HG02642 (cell line): Measurements from ENCODE around the gene KPNA1.
"Not testable (repeated sequence)": the region's sequence is repeated elsewhere in the genome, so short reads cannot be mapped to it uniquely, and the experiment has no call there.

ENCODE experiments used
- ATAC-seq: cut with Tn5 transposase; IDR thresholded peaks from one replicate; pipeline ENCODE4 v1.9.1; 2021; ENCODE audit warnings: mild to moderate bottlenecking; ENCODE audit not compliant: unreplicated experiment, poor library complexity

Gene KPNA1

GRCh38 chr3:122488262-122488973 lies 26.3 kb downstream of the KPNA1 start:
- no peak for ATAC-seq

- ATAC-seq: no peak
These were observed 29.8 kb downstream of the KPNA1 start for GRCh38 chr3:122484985-122485384.

GRCh38 chr3:122481390-122481789 lies 33.3 kb downstream of the KPNA1 start:
- no peak for ATAC-seq

DNA sequence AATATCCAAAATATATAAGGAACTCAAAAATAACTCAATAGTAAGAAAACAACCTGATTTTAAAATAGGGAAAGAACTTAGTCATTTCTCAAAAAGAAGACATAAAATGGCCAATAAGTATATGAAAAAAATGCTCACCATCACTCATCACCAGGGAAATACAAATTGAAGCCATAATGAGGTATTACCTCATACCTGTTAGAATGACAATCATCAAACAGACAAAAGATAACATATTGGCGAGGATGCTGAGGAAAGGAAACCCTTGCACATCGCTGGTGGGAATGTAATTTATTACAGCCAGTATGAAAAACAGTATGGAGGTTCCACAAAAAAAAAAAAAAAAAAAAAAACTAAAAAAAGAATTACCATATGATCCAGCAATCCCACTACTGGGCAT lies 38.2 kb downstream of the KPNA1 start:
- ATAC-seq: no peak

GRCh38 chr3:122475316-122475715 lies 39.4 kb downstream of the KPNA1 start:
- ATAC-seq: no peak

- ATAC-seq: no peak
These were observed 45.1 kb downstream of the KPNA1 start for GRCh38 chr3:122469659-122470058.

DNA sequence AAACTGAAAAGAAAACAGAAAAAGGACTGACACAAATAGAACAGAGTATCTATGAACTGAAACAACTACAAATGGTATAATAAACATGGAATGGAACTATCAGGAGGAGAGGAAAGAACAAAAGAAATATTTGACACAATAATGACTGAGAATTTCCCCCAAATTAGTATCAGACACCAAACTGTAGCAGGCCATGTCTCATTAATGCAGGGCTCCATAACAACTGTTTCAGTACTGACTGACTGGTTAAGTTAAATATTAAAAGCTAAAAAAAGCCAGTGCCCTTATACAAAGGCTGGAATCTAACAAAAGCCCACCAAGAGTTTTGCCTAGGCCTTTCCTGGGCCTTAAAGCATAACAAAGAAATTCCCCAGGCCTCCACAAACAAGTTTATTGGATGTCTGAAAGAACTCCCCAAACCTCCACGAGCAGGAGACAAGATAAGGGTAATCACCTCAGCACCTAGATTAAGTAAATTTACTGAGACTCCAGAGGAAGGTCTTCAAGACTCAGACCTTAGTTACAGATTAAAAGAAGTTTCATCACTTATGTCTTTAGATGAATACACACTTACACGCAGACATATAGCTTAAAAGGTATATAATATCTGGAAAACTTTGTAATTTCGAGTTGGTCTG lies 45.7 kb downstream of the KPNA1 start:
- peak; percentile 67 for ATAC-seq

DNA sequence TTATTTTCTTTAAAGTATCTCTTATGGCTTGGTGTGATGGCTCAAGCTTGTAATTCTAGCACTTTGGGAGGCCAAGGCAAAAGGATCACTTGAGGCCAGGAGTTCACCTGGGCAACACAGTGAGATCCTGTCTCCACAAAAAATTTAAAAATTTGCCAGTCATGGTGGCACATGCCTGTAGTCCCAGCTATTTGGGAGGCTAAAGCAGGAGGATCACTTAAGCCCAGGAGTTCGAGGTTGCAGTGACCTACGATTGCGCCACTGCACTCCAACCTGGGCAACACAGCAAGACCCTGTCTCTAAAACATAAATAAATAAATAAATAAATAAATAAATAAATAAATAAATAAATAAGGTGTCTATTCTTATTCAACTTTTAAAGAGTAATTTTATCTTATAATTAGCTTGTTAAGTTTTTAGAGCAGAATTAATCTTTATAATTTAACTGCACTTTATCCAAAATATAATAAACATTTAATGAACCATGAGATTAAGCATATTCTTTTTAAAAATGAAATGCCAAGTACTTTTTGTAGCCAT lies 48.0 kb downstream of the KPNA1 start:
- ATAC-seq: no peak

GRCh38 chr3:122464659-122465058 lies 50.1 kb downstream of the KPNA1 start:
- no peak for ATAC-seq

DNA sequence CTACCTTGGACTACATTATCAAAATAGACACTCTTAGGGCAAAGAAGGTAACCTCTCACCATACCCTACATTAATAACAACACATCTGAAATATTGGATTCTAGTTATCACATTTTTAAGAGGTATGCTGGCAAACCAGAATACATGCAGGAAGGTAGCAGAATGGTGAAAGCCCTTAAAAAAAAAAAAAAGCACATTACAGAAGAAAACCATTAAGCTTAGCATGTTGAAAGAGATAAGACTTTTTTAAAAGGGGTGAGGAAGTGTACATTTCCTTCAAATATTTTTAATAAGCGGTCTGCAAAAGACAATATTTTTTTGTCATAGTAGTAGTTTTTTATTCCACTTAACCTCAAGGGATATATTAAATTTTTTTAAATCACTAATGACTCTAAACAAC lies 52.3 kb downstream of the KPNA1 start:
- ATAC-seq: no peak

- ATAC-seq: no peak
These were observed 52.9 kb downstream of the KPNA1 start for GRCh38 chr3:122461806-122462205.

DNA sequence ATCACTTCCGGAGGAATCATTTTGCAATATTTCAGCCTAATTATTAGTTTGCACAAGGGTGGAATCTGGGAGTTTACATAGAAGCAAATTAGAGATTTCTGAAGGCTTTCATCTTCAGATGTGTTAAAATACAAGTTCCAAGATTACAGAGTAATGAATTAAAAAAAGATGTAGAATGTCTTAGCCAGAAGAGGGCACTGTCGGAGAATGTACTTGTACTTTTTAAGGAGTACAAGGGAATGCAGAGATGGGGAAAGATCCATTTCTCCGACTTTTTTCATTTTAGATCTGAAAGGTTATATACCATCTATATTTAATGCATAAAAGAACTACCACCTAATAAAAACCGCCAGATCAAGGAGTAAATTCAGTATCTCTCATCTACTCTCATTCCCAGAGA lies 55.7 kb downstream of the KPNA1 start:
- ATAC-seq: no peak

DNA sequence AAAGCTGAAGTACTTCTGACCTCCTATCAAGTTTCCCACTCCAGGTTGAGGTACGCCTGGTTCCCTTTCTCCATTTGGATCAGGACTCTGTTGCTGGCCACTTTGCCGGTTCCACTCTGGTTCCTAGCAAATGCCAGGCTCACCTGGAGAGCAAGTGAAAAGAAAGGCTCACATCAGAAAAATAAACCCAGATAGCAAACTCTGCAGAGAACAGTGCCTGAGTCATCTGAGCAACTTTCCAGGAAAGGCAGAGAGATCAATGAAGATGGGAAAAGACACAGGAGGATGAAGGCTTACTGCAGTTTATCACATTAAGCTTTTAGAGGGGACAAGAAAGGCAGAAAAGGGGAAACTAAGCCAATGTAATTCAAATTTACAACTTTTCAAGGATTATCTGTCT lies 57.0 kb downstream of the KPNA1 start:
- ATAC-seq: no peak

GRCh38 chr3:122456074-122456473 lies 58.7 kb downstream of the KPNA1 start:
- ATAC-seq: no peak

- no peak for ATAC-seq
These were observed 63.4 kb downstream of the KPNA1 start for GRCh38 chr3:122451371-122451770.

DNA sequence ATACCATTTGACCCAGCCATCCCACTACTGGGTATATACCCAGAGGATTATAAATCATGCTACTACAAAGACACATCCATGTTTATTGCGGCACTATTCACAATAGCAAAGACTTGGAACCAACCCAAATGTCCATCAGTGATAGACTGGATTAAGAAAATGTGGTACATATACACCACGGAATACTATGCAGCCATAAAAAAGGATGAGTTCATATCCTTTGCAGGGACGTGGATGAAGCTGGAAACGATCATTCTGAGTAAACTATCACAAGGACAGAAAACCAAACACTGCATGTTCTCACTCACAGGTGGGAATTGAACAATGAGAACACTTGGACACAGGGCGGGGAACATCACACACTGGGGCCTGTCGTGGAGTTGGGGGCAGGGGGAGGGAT lies 66.5 kb downstream of the KPNA1 start:
- ATAC-seq: not testable (repeated sequence)

- ATAC-seq: not testable (repeated sequence)
These were observed 70.2 kb downstream of the KPNA1 start for GRCh38 chr3:122444491-122444887.

DNA sequence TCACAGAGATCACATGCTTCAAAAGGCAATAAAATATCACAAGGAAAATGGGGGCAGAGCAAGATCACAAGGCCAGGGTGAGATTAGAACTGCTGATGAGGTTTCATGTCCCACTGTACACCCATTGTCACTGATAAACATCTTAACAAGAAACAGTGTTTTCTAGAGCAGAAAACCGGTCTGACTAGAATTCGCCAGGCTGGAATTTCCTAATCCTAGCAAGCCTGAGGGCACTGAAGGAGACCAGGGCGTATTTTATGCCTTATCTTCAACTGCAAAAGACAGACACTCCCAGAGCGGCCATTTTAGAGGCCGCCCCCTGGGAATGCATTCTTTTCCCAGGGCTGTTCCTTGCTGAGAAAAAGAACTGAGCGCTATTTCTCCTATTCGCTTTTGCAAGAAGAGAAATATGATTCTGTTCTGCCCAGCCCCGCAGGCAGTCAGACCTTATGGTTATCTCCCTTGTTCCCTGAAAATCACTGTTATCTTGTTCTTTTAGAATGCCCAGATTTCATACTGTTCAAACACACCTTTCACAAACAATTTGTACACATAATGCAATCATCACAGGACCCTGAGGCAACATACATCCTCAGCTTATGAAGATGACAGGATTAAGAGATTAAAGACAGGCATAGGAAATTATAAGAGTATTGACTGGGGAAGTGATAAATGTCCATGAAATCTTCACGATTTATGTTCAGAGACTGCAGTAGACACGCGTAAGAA lies 70.8 kb downstream of the KPNA1 start:
- ATAC-seq: not testable (repeated sequence)

GRCh38 chr3:122443090-122443489 lies 71.6 kb downstream of the KPNA1 start:
- no peak for ATAC-seq

GRCh38 chr3:122435950-122436349 lies 78.8 kb downstream of the KPNA1 start:
- ATAC-seq: no peak

DNA sequence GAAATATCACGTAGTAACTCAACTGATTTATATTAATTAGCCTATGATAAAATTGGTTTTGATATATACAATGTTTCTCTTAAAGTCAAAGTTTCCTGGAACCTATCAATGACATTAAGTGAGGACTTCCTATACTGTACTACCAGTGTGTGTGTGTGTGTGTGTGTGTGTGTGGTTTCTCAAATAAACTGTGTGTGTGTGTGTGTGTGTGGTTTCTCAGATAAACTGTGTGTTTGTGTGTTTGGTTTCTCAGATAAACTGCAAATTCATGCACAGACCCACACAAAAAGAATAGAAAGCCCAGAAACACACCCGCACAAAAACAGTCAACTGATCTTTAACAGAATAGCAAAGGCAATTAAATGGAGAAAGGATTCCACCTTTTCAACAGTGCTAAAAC lies 84.4 kb downstream of the KPNA1 start:
- no peak for ATAC-seq
